Breast epithelium (tissue), 4 donors: ENCODE measurements around the gene BCAS1. TPM values are rescaled to one million over a fixed set of nuclear protein-coding genes. Genes with fewer than 3 reads are reported as not detected.

ENCODE experiments used
- DNase-seq, 2 donors: peaks; one replicate each; pipeline ENCODE4 v3.0.0-alpha.2; 2019; ENCODE audit warnings: low spot score in 2 of 2
- H3K27ac ChIP-seq, 2 donors: fragments of 200-600 bp; sonication (generic) in 1 of 2; one replicate each; pipeline ENCODE4 v1.5.1; 2016 to 2019; ENCODE audit warnings: mild to moderate bottlenecking in 1 of 2
- H3K27me3 ChIP-seq, 2 donors: fragments of 200-600 bp; sonication (generic) in 1 of 2; one replicate each; pipeline versions ENCODE4 v1.5.1 to v1.6.0; 2017 to 2019; ENCODE audit warnings: control low read depth in 1 of 2, mild to moderate bottlenecking in 1 of 2
- H3K36me3 ChIP-seq: fragments of 200-600 bp; one replicate; pipeline ENCODE4 v1.5.1; 2019
- H3K4me1 ChIP-seq, 2 donors: fragments of 200-600 bp; sonication (generic); one replicate each; pipeline ENCODE4 v1.5.1; 2016 to 2019; ENCODE audit warnings: control low read depth in 1 of 2
- H3K4me3 ChIP-seq, 3 donors: fragments of 200-600 bp; sonication (generic); 1 replicate in 2 of 3; 2 replicates in 1 of 3; pipeline ENCODE4 v1.5.1; 2016 to 2019; ENCODE audit warnings: mild to moderate bottlenecking in 3 of 3, moderate library complexity in 2 of 3
- H3K9me3 ChIP-seq, 2 donors: fragments of 200-600 bp; sonication (generic) in 1 of 2; one replicate each; pipeline ENCODE4 v1.5.1; 2016 to 2019; ENCODE audit warnings: control low read depth in 1 of 2
- POLR2A ChIP-seq: fragments of 450-650 bp; IDR thresholded peaks from one replicate; pipeline ENCODE4 v1.6.1; 2016; ENCODE audit warnings: antibody characterized with exemption, mild to moderate bottlenecking, moderate library complexity
- POLR2AphosphoS5 ChIP-seq, 3 donors: sonication (generic); formaldehyde crosslinking; IDR thresholded peaks; one replicate each; pipeline ENCODE4 v1.6.1; 2017; ENCODE audit warnings: antibody characterized with exemption in 3 of 3
- intact Hi-C: fragments of 100-400 bp; cut with DNase I; formaldehyde crosslinking; loops from one replicate; pipeline ENCODE4 v1.15.1; 2023; ENCODE audit warnings: low total_unique reads
- total RNA-seq, 3 donors: library from RNA; depleted of rRNA; stranded (reverse); fragments of >200 nt; gene quantifications; one replicate each; pipeline ENCODE4 v1.1.0, GENCODE V29; 2016
- TF ChIP-seq, protein P1 (sequence below), 3 donors: fragments of 450-650 bp; IDR thresholded peaks; one replicate each; pipeline ENCODE4 v1.5.1; 2016 to 2017; ENCODE audit warnings: antibody characterized with exemption in 3 of 3, mild to moderate bottlenecking in 3 of 3, moderate library complexity in 3 of 3

Gene BCAS1
- total RNA-seq, 3 donors from 2014 or later, result 0.98 to 3.1 TPM; not detected in 1

- no peaks in the 10 kb centered on the region for H3K36me3 ChIP-seq
- no peak for DNase-seq
- no peak for TF ChIP-seq POLR2AphosphoS5 (IDR thresholded peaks at IDR 0.05)
- TF ChIP-seq POLR2A, result no peak
- TF ChIP-seq, protein P1, sequence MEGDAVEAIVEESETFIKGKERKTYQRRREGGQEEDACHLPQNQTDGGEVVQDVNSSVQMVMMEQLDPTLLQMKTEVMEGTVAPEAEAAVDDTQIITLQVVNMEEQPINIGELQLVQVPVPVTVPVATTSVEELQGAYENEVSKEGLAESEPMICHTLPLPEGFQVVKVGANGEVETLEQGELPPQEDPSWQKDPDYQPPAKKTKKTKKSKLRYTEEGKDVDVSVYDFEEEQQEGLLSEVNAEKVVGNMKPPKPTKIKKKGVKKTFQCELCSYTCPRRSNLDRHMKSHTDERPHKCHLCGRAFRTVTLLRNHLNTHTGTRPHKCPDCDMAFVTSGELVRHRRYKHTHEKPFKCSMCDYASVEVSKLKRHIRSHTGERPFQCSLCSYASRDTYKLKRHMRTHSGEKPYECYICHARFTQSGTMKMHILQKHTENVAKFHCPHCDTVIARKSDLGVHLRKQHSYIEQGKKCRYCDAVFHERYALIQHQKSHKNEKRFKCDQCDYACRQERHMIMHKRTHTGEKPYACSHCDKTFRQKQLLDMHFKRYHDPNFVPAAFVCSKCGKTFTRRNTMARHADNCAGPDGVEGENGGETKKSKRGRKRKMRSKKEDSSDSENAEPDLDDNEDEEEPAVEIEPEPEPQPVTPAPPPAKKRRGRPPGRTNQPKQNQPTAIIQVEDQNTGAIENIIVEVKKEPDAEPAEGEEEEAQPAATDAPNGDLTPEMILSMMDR (IDR thresholded peaks at IDR 0.05), result no peak
- H3K4me1 ChIP-seq, result peaks cover 0 to 8% of the 10 kb centered on the region in 2 donors
- no peaks in the 10 kb centered on the region for H3K9me3 ChIP-seq
- no peak overlapping the region for H3K4me3 ChIP-seq
- intact Hi-C loops, result no loop called here
- H3K27ac ChIP-seq, result no peak overlapping the region
- no peaks in the 10 kb centered on the region for H3K27me3 ChIP-seq
These were observed 175.5 kb downstream of the BCAS1 start for GRCh38 chr20:53894707-53895384.

Other genes starting within 250 kb of the BCAS1 start
- gene CYP24A1, start 103.4 kb upstream of the BCAS1 start, total RNA-seq, result 1 to 10 TPM in 2 of 3 donors, not detected in 1; 2.0 to 6.4 TPM
- 10 to 100 TPM; 41.0 to 57.7 (median 52.1) TPM for gene PFDN4, start 137.5 kb upstream of the BCAS1 start, total RNA-seq